Vagina (tissue), 2 donors: ENCODE data around the gene CPA3. TPM values are rescaled to one million over a fixed set of nuclear protein-coding genes. Genes with fewer than 3 reads are reported as not detected.

Experiments used
- DNase-seq, 2 donors: peaks; one replicate each; pipeline ENCODE4 v3.0.0-alpha.2; 2017; ENCODE audit errors: extremely low spot score in 2 of 2
- H3K27ac ChIP-seq: fragments of 200-600 bp; sonication (generic); one replicate; pipeline ENCODE4 v1.5.1; 2019
- H3K27me3 ChIP-seq: fragments of 200-600 bp; sonication (generic); one replicate; pipeline ENCODE4 v1.5.1; 2019
- H3K36me3 ChIP-seq, 2 donors: fragments of 200-600 bp; sonication (generic); one replicate each; pipeline ENCODE4 v1.5.1; 2017 to 2019
- H3K4me1 ChIP-seq: fragments of 200-600 bp; sonication (generic); one replicate; pipeline ENCODE4 v1.5.1; 2019
- H3K4me3 ChIP-seq, 2 donors: fragments of 200-600 bp; sonication (generic); 1 replicate in 1 of 2; 2 replicates in 1 of 2; pipeline ENCODE4 v1.5.1; 2016 to 2019
- H3K9me3 ChIP-seq: fragments of 200-600 bp; sonication (generic); one replicate; pipeline ENCODE4 v1.5.1; 2019
- POLR2A ChIP-seq, 2 donors: fragments of 450-650 bp; IDR thresholded peaks; one replicate each; pipeline ENCODE4 v1.6.1; 2017; ENCODE audit warnings: antibody characterized with exemption in 2 of 2, mild to moderate bottlenecking in 2 of 2, moderate library complexity in 2 of 2
- POLR2AphosphoS5 ChIP-seq, 2 donors: sonication (generic); formaldehyde crosslinking; IDR thresholded peaks; one replicate each; pipeline ENCODE4 v1.9.0; 2017; ENCODE audit warnings: antibody characterized with exemption in 2 of 2, mild to moderate bottlenecking in 2 of 2, low read depth in 1 of 2; ENCODE audit not compliant: insufficient read depth in 1 of 2
- intact Hi-C: fragments of 100-400 bp; cut with DNase I; formaldehyde crosslinking; loops from one replicate; pipeline ENCODE4 v1.15.1; 2023
- total RNA-seq: library from RNA; depleted of rRNA; stranded (reverse); fragments of >200 nt; gene quantifications from one replicate; pipeline ENCODE4 v1.2.3, GENCODE V29; 2016
- TF ChIP-seq, protein P1 (sequence below), 3 experiments: fragments of 450-650 bp in 2 of 3; fragments of 200-600 bp in 1 of 3; sonication (generic) in 1 of 3; IDR thresholded peaks; one replicate each; pipeline ENCODE4 v1.5.1; 2017 to 2019; ENCODE audit warnings: antibody characterized with exemption in 3 of 3, mild to moderate bottlenecking in 2 of 3, moderate library complexity in 2 of 3

Gene CPA3
- total RNA-seq, 1 donor from 2014 or later = 14.5 TPM

DNA sequence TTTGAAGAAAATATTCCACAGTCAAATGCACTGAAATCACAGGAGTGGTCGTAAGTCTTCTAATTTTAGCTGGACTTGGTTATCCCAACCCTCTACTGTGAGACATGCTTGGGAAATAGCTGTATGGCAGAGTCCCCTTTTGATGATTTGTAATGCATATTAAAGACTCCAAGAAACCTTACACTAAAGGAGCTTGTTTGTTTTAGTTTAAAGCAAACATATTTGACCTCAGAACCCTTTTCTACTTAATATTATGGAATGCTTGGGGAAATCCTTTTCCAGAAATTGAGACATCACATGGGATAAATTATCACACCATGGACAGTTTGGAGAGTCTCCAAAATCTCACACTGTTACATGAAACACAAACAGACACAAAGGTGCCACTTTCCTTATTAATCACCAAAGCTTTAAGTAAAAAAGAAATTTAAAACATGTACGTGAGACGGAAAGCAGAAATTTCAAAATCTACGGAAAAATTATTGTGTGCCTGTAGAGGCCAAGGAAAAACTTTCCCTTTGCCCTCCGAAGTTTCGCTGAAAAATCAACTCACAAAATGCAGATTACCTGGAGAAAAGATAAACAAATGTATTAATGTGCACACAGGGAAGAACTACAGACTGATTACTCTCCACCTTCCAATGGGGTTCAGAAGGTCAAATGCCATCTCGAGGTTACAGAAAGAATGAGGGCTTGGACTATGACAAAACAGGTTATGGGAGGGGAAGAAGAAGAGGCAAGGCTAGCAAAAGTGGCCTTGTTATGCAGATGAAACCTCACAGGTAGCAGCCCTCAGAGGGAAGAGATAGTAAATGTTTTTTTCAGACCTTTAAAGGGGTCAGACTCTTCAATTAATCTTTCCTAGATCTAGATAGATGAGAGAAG is 44.5 kb upstream of the CPA3 start:
- H3K27me3 ChIP-seq = no peaks in the 10 kb centered on the region
- H3K27ac ChIP-seq = no peak overlapping the region
- no peak overlapping the region for H3K4me3 ChIP-seq
- no peaks in the 10 kb centered on the region for H3K9me3 ChIP-seq
- TF ChIP-seq, protein P1, sequence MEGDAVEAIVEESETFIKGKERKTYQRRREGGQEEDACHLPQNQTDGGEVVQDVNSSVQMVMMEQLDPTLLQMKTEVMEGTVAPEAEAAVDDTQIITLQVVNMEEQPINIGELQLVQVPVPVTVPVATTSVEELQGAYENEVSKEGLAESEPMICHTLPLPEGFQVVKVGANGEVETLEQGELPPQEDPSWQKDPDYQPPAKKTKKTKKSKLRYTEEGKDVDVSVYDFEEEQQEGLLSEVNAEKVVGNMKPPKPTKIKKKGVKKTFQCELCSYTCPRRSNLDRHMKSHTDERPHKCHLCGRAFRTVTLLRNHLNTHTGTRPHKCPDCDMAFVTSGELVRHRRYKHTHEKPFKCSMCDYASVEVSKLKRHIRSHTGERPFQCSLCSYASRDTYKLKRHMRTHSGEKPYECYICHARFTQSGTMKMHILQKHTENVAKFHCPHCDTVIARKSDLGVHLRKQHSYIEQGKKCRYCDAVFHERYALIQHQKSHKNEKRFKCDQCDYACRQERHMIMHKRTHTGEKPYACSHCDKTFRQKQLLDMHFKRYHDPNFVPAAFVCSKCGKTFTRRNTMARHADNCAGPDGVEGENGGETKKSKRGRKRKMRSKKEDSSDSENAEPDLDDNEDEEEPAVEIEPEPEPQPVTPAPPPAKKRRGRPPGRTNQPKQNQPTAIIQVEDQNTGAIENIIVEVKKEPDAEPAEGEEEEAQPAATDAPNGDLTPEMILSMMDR (IDR thresholded peaks at IDR 0.05) = no peak
- TF ChIP-seq POLR2A (IDR thresholded peaks at IDR 0.05) = no peak
- no peak for TF ChIP-seq POLR2AphosphoS5 (IDR thresholded peaks at IDR 0.05; ENCODE audit: insufficient read depth in 1 of 2, low read depth in 1 of 2)
- no peaks in the 10 kb centered on the region for H3K36me3 ChIP-seq
- no peaks in the 10 kb centered on the region for H3K4me1 ChIP-seq
- no peak for DNase-seq
- intact Hi-C loops = no loop called here

DNA sequence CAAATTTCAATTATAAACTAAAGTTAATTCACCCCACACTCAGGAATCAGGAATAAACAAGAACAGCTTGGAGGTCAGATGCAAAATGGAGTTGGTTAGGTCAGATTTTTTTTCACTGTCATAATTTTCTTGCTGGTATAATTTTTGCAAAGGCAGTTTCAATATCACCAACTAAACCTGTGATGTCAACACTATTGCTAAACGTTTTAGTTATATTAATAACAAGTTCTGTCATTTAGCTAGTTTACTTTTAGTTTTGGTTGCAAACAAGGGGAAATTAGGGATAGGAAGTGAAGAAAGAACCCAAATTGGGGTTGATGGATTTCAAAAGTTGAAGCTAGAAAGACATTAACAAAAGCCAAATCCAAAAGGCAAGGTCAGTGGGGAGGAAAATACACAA is 42.1 kb upstream of the CPA3 start:
- H3K36me3 ChIP-seq = no peaks in the 10 kb centered on the region
- intact Hi-C loops = no loop called here
- H3K4me3 ChIP-seq = no peak overlapping the region
- TF ChIP-seq POLR2AphosphoS5 (IDR thresholded peaks at IDR 0.05; ENCODE audit: insufficient read depth in 1 of 2, low read depth in 1 of 2) = no peak
- H3K9me3 ChIP-seq = no peaks in the 10 kb centered on the region
- no peak for DNase-seq
- H3K27me3 ChIP-seq = no peaks in the 10 kb centered on the region
- no peak overlapping the region for H3K27ac ChIP-seq
- H3K4me1 ChIP-seq = no peaks in the 10 kb centered on the region

DNA sequence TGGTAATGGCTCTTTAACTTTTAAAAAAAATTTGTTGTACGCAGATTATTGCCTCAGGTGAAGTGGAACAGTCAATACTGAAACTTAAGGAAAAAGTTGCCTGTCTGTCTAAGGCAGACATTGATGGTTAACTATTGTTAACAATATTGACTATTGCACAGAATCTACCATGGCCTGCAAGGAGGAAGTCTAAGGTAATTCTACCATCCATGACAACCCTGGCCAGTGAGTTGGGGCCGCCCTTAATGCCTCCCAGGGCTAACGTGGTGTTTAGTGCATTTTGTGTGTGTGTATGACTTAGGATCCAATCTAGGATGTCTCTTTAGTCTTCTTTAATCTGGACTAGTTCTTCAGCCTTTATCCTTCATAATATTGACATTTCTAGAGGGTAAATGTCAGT is 39.6 kb upstream of the CPA3 start:
- Histone ChIP-seq H3K4me3 (no peak overlapping the region), H3K9me3 (no peaks in the 10 kb centered on the region), H3K36me3 (no peaks in the 10 kb centered on the region), H3K4me1 (no peaks in the 10 kb centered on the region), H3K27ac (no peak overlapping the region), H3K27me3 (no peaks in the 10 kb centered on the region)
- intact Hi-C loops = no loop called here
- no peak for TF ChIP-seq POLR2AphosphoS5 (IDR thresholded peaks at IDR 0.05; ENCODE audit: insufficient read depth in 1 of 2, low read depth in 1 of 2)
- no peak for TF ChIP-seq POLR2A (IDR thresholded peaks at IDR 0.05)
- TF ChIP-seq, protein P1 (IDR thresholded peaks at IDR 0.05) = no peak
- no peak for DNase-seq

DNA sequence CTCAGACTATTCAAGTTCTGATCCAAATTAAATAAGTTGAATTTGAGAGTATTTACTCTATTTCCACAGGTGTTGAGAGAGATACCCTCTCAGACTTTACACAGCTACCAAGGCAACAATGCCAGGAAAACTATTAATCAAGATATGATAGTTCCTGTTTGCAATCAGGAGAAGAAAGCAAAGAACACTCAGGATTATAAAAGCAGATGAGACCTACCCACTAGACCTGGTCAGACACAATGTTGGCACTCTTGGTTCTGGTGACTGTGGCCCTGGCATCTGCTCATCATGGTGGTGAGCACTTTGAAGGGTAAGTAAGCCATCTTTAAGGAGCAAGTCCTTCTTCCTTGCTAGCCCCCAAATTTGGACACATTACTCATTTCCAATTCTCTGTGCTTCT is 37.5 kb upstream of the CPA3 start, which contains the start of gene CPB1:
Gene CPB1 (plus strand): TSS at position 227 of the 400 bp plus-strand sequence. CDS start 13 bp downstream, at position 240.
- TF ChIP-seq POLR2AphosphoS5 (IDR thresholded peaks at IDR 0.05; ENCODE audit: insufficient read depth in 1 of 2, low read depth in 1 of 2) = no peak
- TF ChIP-seq, protein P1 (IDR thresholded peaks at IDR 0.05) = no peak
- TF ChIP-seq POLR2A (IDR thresholded peaks at IDR 0.05) = no peak
- no peaks in the 10 kb centered on the region for H3K4me1 ChIP-seq
- intact Hi-C loops = no loop called here
- H3K4me3 ChIP-seq = no peak within 1 kb of the TSS
- no peak for DNase-seq
- H3K27ac ChIP-seq = no peak within 1 kb of the TSS
- H3K36me3 ChIP-seq = no peaks in the 10 kb centered on the region
- no peaks in the 10 kb centered on the region for H3K9me3 ChIP-seq
- no peaks in the 10 kb centered on the region for H3K27me3 ChIP-seq

DNA sequence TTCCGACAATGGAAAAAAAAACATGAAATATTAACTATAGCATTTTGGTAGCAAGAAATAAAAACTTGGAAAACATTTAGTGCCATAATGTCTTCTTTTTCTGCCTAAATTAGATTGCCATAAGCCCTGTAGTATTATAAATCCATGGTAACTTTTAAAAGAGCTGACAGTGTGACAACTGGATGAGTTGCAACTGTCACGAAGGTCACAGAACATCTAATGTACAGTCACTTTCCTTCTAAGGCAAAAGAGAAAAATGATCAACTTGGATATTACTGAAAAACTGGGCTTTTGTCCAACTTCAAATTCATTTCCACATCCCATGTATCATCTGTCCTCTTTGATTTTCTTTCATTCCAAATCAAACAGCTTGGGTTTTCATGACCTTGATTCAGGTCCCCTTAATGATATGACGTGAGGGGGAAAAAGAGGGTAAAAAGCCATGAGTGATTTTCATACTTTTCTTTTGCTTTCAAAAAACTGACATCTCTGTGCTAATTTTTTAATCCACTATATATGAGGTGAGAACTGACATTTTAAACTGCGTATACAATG is 36.9 kb upstream of the CPA3 start:
- H3K27ac ChIP-seq = no peak overlapping the region
- DNase-seq = no peak
- intact Hi-C loops = no loop called here
- no peaks in the 10 kb centered on the region for H3K4me1 ChIP-seq
- H3K9me3 ChIP-seq = no peaks in the 10 kb centered on the region
- TF ChIP-seq, protein P1 (IDR thresholded peaks at IDR 0.05) = no peak
- TF ChIP-seq POLR2AphosphoS5 (IDR thresholded peaks at IDR 0.05; ENCODE audit: insufficient read depth in 1 of 2, low read depth in 1 of 2) = no peak
- TF ChIP-seq POLR2A (IDR thresholded peaks at IDR 0.05) = no peak
- no peak overlapping the region for H3K4me3 ChIP-seq
- H3K27me3 ChIP-seq = no peaks in the 10 kb centered on the region
- no peaks in the 10 kb centered on the region for H3K36me3 ChIP-seq
